ENCODE measurements around the gene GNG10. TPM values are rescaled to one million over a fixed set of nuclear protein-coding genes. Genes with fewer than 3 reads are reported as not detected.
A peak's percentile ranks its signal among the peaks of the same experiment; 100 is the strongest.

GNG10 gene
- total RNA-seq (2012; rRNA removed) (48.8 and 106 TPM in 2 replicates), polyA plus RNA-seq (2012; rRNA removed) (58.3 and 72.7 TPM in 2 replicates), Bru-seq, nascent RNA (percentile 62 among the genes with signal in this experiment), BruChase-seq, experiment 1, labeled RNA remaining after a 6-hour chase (percentile 93 among the genes with signal in this experiment), BruChase-seq, experiment 2, labeled RNA remaining after a 2-hour chase (percentile 87 among the genes with signal in this experiment)
- 42.1 and 49.5 TPM in 2 replicates for polyA plus RNA-seq (2012; cell fraction: cytosol; rRNA removed)
- 9.1 and 17.4 TPM in 2 replicates for polyA plus RNA-seq (2012; cell fraction: nucleus; rRNA removed; ENCODE audit: low replicate concordance)
- long read RNA-seq, transcript GNG10-201 (3 exons, 1,491 nt), result major isoform, 62 of 62 reads
- long read RNA-seq, partial matches to known transcripts, result 0 of 62 reads
- long read RNA-seq, other reads (novel, unspliced or antisense), result 0 of 62 reads

DNA sequence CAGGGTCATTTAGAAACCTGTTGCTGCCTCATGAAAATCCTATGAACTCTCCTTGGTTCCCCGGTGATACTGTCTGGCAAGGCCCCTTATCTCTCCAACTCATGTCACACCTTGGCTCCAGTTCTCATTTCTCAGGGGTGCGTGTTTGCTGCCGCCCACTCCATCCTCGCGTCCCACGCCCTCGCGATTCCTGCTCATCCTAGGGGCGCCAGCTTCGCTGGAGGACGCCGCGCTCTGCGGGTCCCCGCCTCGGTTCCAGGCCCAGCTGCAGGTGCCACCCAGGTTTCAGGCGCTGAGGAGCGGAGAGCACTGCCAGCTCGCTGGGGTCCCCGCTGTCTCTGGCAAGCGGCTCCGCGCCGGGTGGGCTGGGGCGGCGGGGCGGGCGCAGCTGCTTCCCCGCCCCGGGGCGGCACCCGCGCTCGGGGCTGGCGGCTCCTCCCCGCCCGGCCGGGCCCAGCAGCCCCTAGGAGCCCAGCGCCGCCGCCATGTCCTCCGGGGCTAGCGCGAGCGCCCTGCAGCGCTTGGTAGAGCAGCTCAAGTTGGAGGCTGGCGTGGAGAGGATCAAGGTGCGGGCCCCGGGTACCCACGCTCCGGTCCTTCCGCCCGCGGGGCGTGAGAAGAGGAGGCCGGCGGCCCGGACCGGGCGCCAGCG lies at the start of gene GNG10:
Gene GNG10, plus strand, starts transcription at position 456 of the 652 bp plus-strand sequence. Its CDS starts 30 bp downstream, at position 486.
- Histone ChIP-seq H3K4me2 (ENCODE audit: low read depth, low read length) (peak within 1 kb of the TSS; percentile 100), H2BK15ac (ENCODE audit: low read depth, low read length) (no peak within 1 kb of the TSS), H2BK20ac (ENCODE audit: low read depth, low read length) (no peak within 1 kb of the TSS), H3K9me1 (ENCODE audit: insufficient read depth, low read length) (peaks cover 15% of the 10 kb centered on the region), H4K5ac (ENCODE audit: low read depth, low read length) (peak within 1 kb of the TSS; percentile 84), H3K4me1 (ENCODE audit: control insufficient read depth, insufficient read depth, low read length) (peaks cover 7% of the 10 kb centered on the region), H3K9ac (ENCODE audit: low read depth, low read length) (peak within 1 kb of the TSS; percentile 90), H3K27me3 (ENCODE audit: control insufficient read depth, insufficient read depth, low read length) (no peaks in the 10 kb centered on the region), H2AFZ (replicated peaks; ENCODE audit: low read length, poor library complexity) (peak within 1 kb of the TSS; percentile 96), H2BK5ac (ENCODE audit: low read depth, low read length, poor library complexity, severe bottlenecking) (peak within 1 kb of the TSS; percentile 50), H3K18ac (ENCODE audit: low read depth, low read length) (peak within 1 kb of the TSS; percentile 73), H3K4ac (ENCODE audit: low read depth, low read length) (peak within 1 kb of the TSS; percentile 52), H4K8ac (ENCODE audit: low read depth in 2 of 2, low read length in 2 of 2) (peak within 1 kb of the TSS; percentile 1 to 43; a peak in 2 of 4 replicates), H4K20me1 (ENCODE audit: insufficient read depth, low read length) (peaks cover 38% of the 10 kb centered on the region), H2BK120ac (ENCODE audit: low read depth, low read length) (no peak within 1 kb of the TSS), H3K27ac (ENCODE audit: insufficient read depth, low read length) (peak within 1 kb of the TSS; percentile 67), H3K4me3 (ENCODE audit: insufficient read depth, low read depth, low read length) (peak within 1 kb of the TSS; percentile 98), H3K79me1 (ENCODE audit: low read depth in 1 of 2, low read length in 2 of 2) (peaks cover 21 to 43% of the 10 kb centered on the region in 2 experiments; a peak in 3 of 4 replicates), H3K23ac (ENCODE audit: low read depth, low read length) (peak within 1 kb of the TSS; percentile 23), H3K56ac (ENCODE audit: extremely low read depth, insufficient read depth, low read length) (0 out of 2 replicates have a peak within 1 kb of the TSS, but pooled peaks have one; percentile 2), H3K14ac (replicated peaks; ENCODE audit: low read depth, low read length) (peak within 1 kb of the TSS; percentile 44), H3K36me3 (ENCODE audit: control insufficient read depth, insufficient read depth, low read length) (peaks cover 3% of the 10 kb centered on the region; the same call in 1 of the 2 replicates), H4K91ac (ENCODE audit: insufficient read depth, low read depth, low read length) (peak within 1 kb of the TSS; percentile 61), H2AK9ac (replicated peaks; ENCODE audit: low read depth, low read length, poor library complexity) (peak within 1 kb of the TSS; percentile 86), H2AK5ac (ENCODE audit: low read depth, low read length) (peak within 1 kb of the TSS; percentile 72), H3K9me3 (ENCODE audit: control insufficient read depth, insufficient read depth, low read length) (no peaks in the 10 kb centered on the region)
- DNase-seq (peak; percentile 52), ATAC-seq (ENCODE audit: low read depth) (peak; percentile 96)
- TF ChIP-seq MAZ (IDR thresholded peaks at IDR 0.05; ENCODE audit: borderline replicate concordance, low read depth, low read length), result 0 out of 2 replicates have a peak, but pooled peaks have one; percentile 12
- TF ChIP-seq RFX5 (IDR thresholded peaks at IDR 0.05; ENCODE audit: low read depth, low read length), result no peak
- TF ChIP-seq NFE2L2 (IDR thresholded peaks at IDR 0.05; ENCODE audit: low read depth, low read length), result no peak
- no peak for TF ChIP-seq SMC3 (IDR thresholded peaks at IDR 0.05; ENCODE audit: low read depth, low read length)
- TF ChIP-seq MAFK (IDR thresholded peaks at IDR 0.05; ENCODE audit: low read depth, low read length), result no peak
- TF ChIP-seq, protein P1, sequence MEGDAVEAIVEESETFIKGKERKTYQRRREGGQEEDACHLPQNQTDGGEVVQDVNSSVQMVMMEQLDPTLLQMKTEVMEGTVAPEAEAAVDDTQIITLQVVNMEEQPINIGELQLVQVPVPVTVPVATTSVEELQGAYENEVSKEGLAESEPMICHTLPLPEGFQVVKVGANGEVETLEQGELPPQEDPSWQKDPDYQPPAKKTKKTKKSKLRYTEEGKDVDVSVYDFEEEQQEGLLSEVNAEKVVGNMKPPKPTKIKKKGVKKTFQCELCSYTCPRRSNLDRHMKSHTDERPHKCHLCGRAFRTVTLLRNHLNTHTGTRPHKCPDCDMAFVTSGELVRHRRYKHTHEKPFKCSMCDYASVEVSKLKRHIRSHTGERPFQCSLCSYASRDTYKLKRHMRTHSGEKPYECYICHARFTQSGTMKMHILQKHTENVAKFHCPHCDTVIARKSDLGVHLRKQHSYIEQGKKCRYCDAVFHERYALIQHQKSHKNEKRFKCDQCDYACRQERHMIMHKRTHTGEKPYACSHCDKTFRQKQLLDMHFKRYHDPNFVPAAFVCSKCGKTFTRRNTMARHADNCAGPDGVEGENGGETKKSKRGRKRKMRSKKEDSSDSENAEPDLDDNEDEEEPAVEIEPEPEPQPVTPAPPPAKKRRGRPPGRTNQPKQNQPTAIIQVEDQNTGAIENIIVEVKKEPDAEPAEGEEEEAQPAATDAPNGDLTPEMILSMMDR (conservative IDR thresholded peaks at IDR 0.05; ENCODE audit: low read depth, low read length), result no peak
- peak; percentile 62 for TF ChIP-seq POLR2A (IDR thresholded peaks at IDR 0.05; ENCODE audit: low read depth, low read length)
- TF ChIP-seq RCOR1 (IDR thresholded peaks at IDR 0.05; ENCODE audit: insufficient replicate concordance, low read length), result no peak
- TF ChIP-seq, protein P2, sequence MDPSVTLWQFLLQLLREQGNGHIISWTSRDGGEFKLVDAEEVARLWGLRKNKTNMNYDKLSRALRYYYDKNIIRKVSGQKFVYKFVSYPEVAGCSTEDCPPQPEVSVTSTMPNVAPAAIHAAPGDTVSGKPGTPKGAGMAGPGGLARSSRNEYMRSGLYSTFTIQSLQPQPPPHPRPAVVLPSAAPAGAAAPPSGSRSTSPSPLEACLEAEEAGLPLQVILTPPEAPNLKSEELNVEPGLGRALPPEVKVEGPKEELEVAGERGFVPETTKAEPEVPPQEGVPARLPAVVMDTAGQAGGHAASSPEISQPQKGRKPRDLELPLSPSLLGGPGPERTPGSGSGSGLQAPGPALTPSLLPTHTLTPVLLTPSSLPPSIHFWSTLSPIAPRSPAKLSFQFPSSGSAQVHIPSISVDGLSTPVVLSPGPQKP (IDR thresholded peaks at IDR 0.05; ENCODE audit: borderline replicate concordance, low read depth, low read length), result no peak
- TF ChIP-seq MXI1 (IDR thresholded peaks at IDR 0.05; ENCODE audit: borderline replicate concordance, low read depth, low read length), result no peak; the same call in 1 of the 2 replicates
- TF ChIP-seq RAD21 (IDR thresholded peaks at IDR 0.05; ENCODE audit: low read length), result no peak
- no TSS peak for BruUV-seq (replicated peaks)
- in situ Hi-C loops (cut with MboI; ENCODE audit: low sequenced_read_pairs), result no loop called here
- dilution Hi-C loops (cut with HindIII; ENCODE audit: low sequenced_read_pairs, unreplicated experiment), result no loop called here
- CTCF ChIA-PET, result interaction anchor here (0.8 kb wide), 1 partner anchor 12 kb away, joined by 4 read pairs; no protein-coding TSS in a partner anchor
- 2% methylated on average over 20 of the region's 61 CpGs; no CpG with 5 or more reads in 1 of the 2 experiments for WGBS, 2 experiments (ENCODE audit: extremely low coverage in 2 of 2, insufficient read length in 1 of 2)
- intact Hi-C loops (cut with micrococcal nuclease), result no loop called here
- POLR2A ChIA-PET (ENCODE audit: unreplicated experiment), result no interaction called here

Measured in IMR-90 (cell line).